ENCODE results near the gene TNS3. TPM values are rescaled to one million over a fixed set of nuclear protein-coding genes. Genes with fewer than 3 reads are reported as not detected.

TNS3 gene
- total and polyA plus RNA-seq, 10 donors = 17.7 to 247 (median 147) TPM

- H3K27ac ChIP-seq = no peak overlapping the region
- no peak for TF ChIP-seq POLR2AphosphoS5 (IDR thresholded peaks at IDR 0.05)
- no peak for TF ChIP-seq CTCF (IDR thresholded peaks at IDR 0.05 in 8 of 11, conservative IDR thresholded peaks at IDR 0.05 in 3 of 11)
- TF ChIP-seq POLR2A (IDR thresholded peaks at IDR 0.05) = no peak
- no peaks in the 10 kb centered on the region for H3K9me3 ChIP-seq
- intact Hi-C loops (cut with DNase I; ENCODE audit: low total_unique reads) = no loop called here
- no peak for DNase-seq
- no peak overlapping the region for H3K4me3 ChIP-seq
- WGBS, 5 donors = 89 to 93% (median 90%) methylated on average over 6 of the region's 6 CpGs
- no peaks in the 10 kb centered on the region for H3K27me3 ChIP-seq (replicated peaks in 1 of 7)
- H3K4me1 ChIP-seq = peaks cover 0 to 4% (median 0%) of the 10 kb centered on the region in 6 donors
- H3K36me3 ChIP-seq = peaks cover 2 to 87% (median 57%) of the 10 kb centered on the region in 6 donors
Observed at GRCh38 chr7:47278043-47278442, 303.9 kb downstream of the TNS3 start.

GRCh38 chr7:47277321-47277781 lies 304.6 kb downstream of the TNS3 start:
- DNase-seq = no peak
- intact Hi-C loops (cut with DNase I; ENCODE audit: low total_unique reads) = no loop called here
- peaks cover 0 to 4% (median 0%) of the 10 kb centered on the region in 6 donors for H3K4me1 ChIP-seq
- no peak for TF ChIP-seq CTCF (IDR thresholded peaks at IDR 0.05 in 8 of 11, conservative IDR thresholded peaks at IDR 0.05 in 3 of 11)
- peak in 1 of 3 donors; percentile 64 for TF ChIP-seq POLR2AphosphoS5 (IDR thresholded peaks at IDR 0.05)
- H3K27ac ChIP-seq = no peak overlapping the region
- no peaks in the 10 kb centered on the region for H3K27me3 ChIP-seq (replicated peaks in 1 of 7)
- peaks cover 0 to 80% (median 50%) of the 10 kb centered on the region in 6 donors for H3K36me3 ChIP-seq
- no peak overlapping the region for H3K4me3 ChIP-seq
- 86 to 93% (median 89%) methylated on average over 14 to 20 of the region's 20 CpGs for WGBS, 5 donors
- H3K9me3 ChIP-seq = no peaks in the 10 kb centered on the region

- TF ChIP-seq POLR2AphosphoS5 (IDR thresholded peaks at IDR 0.05) (no peak), CTCF (IDR thresholded peaks at IDR 0.05 in 8 of 11, conservative IDR thresholded peaks at IDR 0.05 in 3 of 11) (no peak), POLR2A (IDR thresholded peaks at IDR 0.05) (no peak)
Observed at GRCh38 chr7:47273974-47274766, 307.7 kb downstream of the TNS3 start.

GRCh38 chr7:47273088-47273487 lies 308.8 kb downstream of the TNS3 start:
- no peaks in the 10 kb centered on the region for H3K27me3 ChIP-seq (replicated peaks in 1 of 7)
- DNase-seq = peak; percentile 38
- intact Hi-C loops (cut with DNase I; ENCODE audit: low total_unique reads) = no loop called here
- no peak for TF ChIP-seq POLR2AphosphoS5 (IDR thresholded peaks at IDR 0.05)
- no peak for TF ChIP-seq POLR2A (IDR thresholded peaks at IDR 0.05)
- TF ChIP-seq CTCF (IDR thresholded peaks at IDR 0.05 in 8 of 11, conservative IDR thresholded peaks at IDR 0.05 in 3 of 11) = no peak
- no peak overlapping the region for H3K4me3 ChIP-seq
- H3K36me3 ChIP-seq = peaks cover 0 to 37% (median 25%) of the 10 kb centered on the region in 6 donors
- 85 to 97% (median 94%) methylated on average over 4 of the region's 4 CpGs for WGBS, 5 donors
- H3K9me3 ChIP-seq = peaks cover 0 to 19% (median 15%) of the 10 kb centered on the region in 8 donors
- no peak overlapping the region for H3K27ac ChIP-seq
- H3K4me1 ChIP-seq = no peaks in the 10 kb centered on the region

More at GRCh38 chr7:47273974-47274766, 307.7 kb downstream of the TNS3 start:
- H3K4me1 ChIP-seq = no peaks in the 10 kb centered on the region
- H3K9me3 ChIP-seq = peaks cover 0 to 8% (median 5%) of the 10 kb centered on the region in 8 donors
- peaks cover 0 to 48% (median 29%) of the 10 kb centered on the region in 6 donors for H3K36me3 ChIP-seq
- intact Hi-C loops (cut with DNase I; ENCODE audit: low total_unique reads) = no loop called here
- no peaks in the 10 kb centered on the region for H3K27me3 ChIP-seq (replicated peaks in 1 of 7)
- no peak overlapping the region for H3K27ac ChIP-seq
- peak; percentile 47 for DNase-seq
- no peak overlapping the region for H3K4me3 ChIP-seq
- 88 to 97% (median 94%) methylated on average over 6 of the region's 6 CpGs for WGBS, 5 donors

Measured in spleen (tissue), 11 donors.